ENCODE measurements around the gene HSPB9.

GRCh38 chr17:42116705-42117396 lies 5.8 kb upstream of the HSPB9 start:
- TF ChIP-seq CTCF (IDR thresholded peaks at IDR 0.05 in 2 of 3, conservative IDR thresholded peaks at IDR 0.05 in 1 of 3; ENCODE audit: insufficient read depth in 2 of 3, low read depth in 1 of 3, low read length in 3 of 3), result peak; percentile 85 to 91 (median 88)
- TF ChIP-seq DDX20 (tag; IDR thresholded peaks at IDR 0.05; ENCODE audit: low read depth), result no peak
- TF ChIP-seq ZNF263 (CRISPR knock-in tag; IDR thresholded peaks at IDR 0.05; ENCODE audit: borderline replicate concordance), result no peak
- TF ChIP-seq E2F1 (CRISPR knock-in tag; IDR thresholded peaks at IDR 0.05), result no peak
- no peak for TF ChIP-seq FUS (optimal IDR thresholded peaks at IDR 0.05; ENCODE audit: low read depth, low read length)
- no peak for TF ChIP-seq DPF2 (IDR thresholded peaks at IDR 0.05)
